K562 (cell line): Measurements from ENCODE around the gene TEX47. TPM values are rescaled to one million over a fixed set of nuclear protein-coding genes. Genes with fewer than 3 reads are reported as not detected.

Source experiments
- ATAC-seq: fragments of 200-7000 bp; cut with Tn5 transposase; 3 replicates; pipeline ENCODE4 v1.9.1; 2020; ENCODE audit warnings: moderate library complexity
- BruUV-seq: library from RNA; stranded (reverse); fragments of 400-500 nt; replicated peaks from 2 replicates; lab custom pipeline; 2021; lab: Mats Ljungman, UMichigan
- CTCF ChIA-PET: fragments of 300-600 bp; formaldehyde crosslinking; extraction: SDS; loops from one replicate; lab custom pipeline; 2021; ENCODE audit warnings: low intra/inter-chr PET ratio; lab: Yijun Ruan, JAX
- POLR2A ChIA-PET: fragments of 300-600, 350-650 bp; sonication (Branson Sonifier 250); formaldehyde crosslinking; extraction: SDS; loops from one replicate; lab custom pipeline; 2021; ENCODE audit warnings: antibody characterized with exemption, inconsistent platforms; lab: Yijun Ruan, JAX
- DNase-seq, 4 experiments: peaks; one replicate each; pipeline versions ENCODE4 v3.0.0 to v3.0.0-alpha.2; 2011 to 2018; ENCODE audit warnings: low spot score in 3 of 4, mixed read lengths in 3 of 4; ENCODE audit errors: extremely low read depth in 1 of 4
- FAIRE-seq: peaks from 2 replicates; lab custom pipeline; 2011; peaks lifted over from hg19 to GRCh38; lab: Jason Lieb, UNC
- H2AFZ ChIP-seq: 2 replicates; pipeline ENCODE4 v1.6.0; 2011; ENCODE audit warnings: low read depth, low read length, control low read depth, inconsistent platforms
- H3K27ac ChIP-seq: fragments of 200-600 bp; 3 replicates; pipeline ENCODE4 v1.8.0; 2011; ENCODE audit warnings: low read depth, mild to moderate bottlenecking, control low read depth, inconsistent platforms, low read length, moderate library complexity, mixed read lengths; ENCODE audit errors: extremely low read depth
- H3K27me3 ChIP-seq, 2 experiments: fragments of 300-600 bp in 1 of 2; 2 replicates in 1 of 2; 3 replicates in 1 of 2; pipeline versions ENCODE4 v1.6.0 to v1.8.0; 2011; ENCODE audit warnings: inconsistent platforms in 2 of 2, low read length in 2 of 2, mild to moderate bottlenecking in 1 of 2, mixed read lengths in 1 of 2, moderate library complexity in 1 of 2; ENCODE audit not compliant: control insufficient read depth in 2 of 2, insufficient read depth in 2 of 2
- H3K36me3 ChIP-seq: fragments of 300-600 bp; 3 replicates; pipeline ENCODE4 v1.8.0; 2011; ENCODE audit warnings: mild to moderate bottlenecking, low read length, inconsistent platforms; ENCODE audit not compliant: control insufficient read depth, insufficient read depth
- H3K4me1 ChIP-seq, 2 experiments: fragments of 200-600 bp in 1 of 2; replicated peaks in 1 of 2; 2 replicates in 1 of 2; 3 replicates in 1 of 2; pipeline versions ENCODE4 v1.5.1 to v1.8.0; 2011; ENCODE audit warnings: inconsistent platforms in 2 of 2, low read length in 2 of 2, mild to moderate bottlenecking in 1 of 2, mixed read lengths in 1 of 2, moderate library complexity in 1 of 2; ENCODE audit not compliant: control insufficient read depth in 2 of 2, insufficient read depth in 2 of 2
- H3K4me2 ChIP-seq: 2 replicates; pipeline ENCODE4 v1.6.1; 2011; ENCODE audit warnings: low read length, control low read depth, inconsistent platforms, mixed read lengths; ENCODE audit not compliant: insufficient read depth
- H3K4me3 ChIP-seq: fragments of 200-600 bp; sonication (generic), shearing (Covaris generic); 2 replicates; pipeline ENCODE4 v1.5.1; 2016; ENCODE audit warnings: control low read depth, inconsistent platforms
- H3K79me2 ChIP-seq: fragments of 200-600 bp; 3 replicates; pipeline ENCODE4 v1.8.0; 2011; ENCODE audit warnings: low read length, inconsistent platforms; ENCODE audit not compliant: control insufficient read depth, insufficient read depth
- H3K9ac ChIP-seq, 2 experiments: 2 replicates each; pipeline versions ENCODE4 v1.6.0 to v1.6.1; 2011; ENCODE audit warnings: low read depth in 2 of 2, low read length in 2 of 2, control low read depth in 1 of 2, inconsistent platforms in 1 of 2, mild to moderate bottlenecking in 1 of 2, mixed read lengths in 1 of 2; ENCODE audit not compliant: insufficient read depth in 1 of 2
- H3K9me1 ChIP-seq: one replicate; pipeline ENCODE4 v1.6.0; 2011; ENCODE audit warnings: inconsistent platforms, mild to moderate bottlenecking, low read length, moderate library complexity; ENCODE audit not compliant: control insufficient read depth, insufficient read depth
- H3K9me3 ChIP-seq: replicated peaks from 2 replicates; pipeline ENCODE4 v1.5.1; 2011; ENCODE audit warnings: low read depth, low read length, inconsistent platforms; ENCODE audit not compliant: control insufficient read depth, insufficient read depth
- H4K20me1 ChIP-seq: replicated peaks from 2 replicates; pipeline ENCODE4 v1.6.1; 2011; ENCODE audit warnings: low read length, inconsistent platforms, mixed read lengths; ENCODE audit not compliant: control insufficient read depth, insufficient read depth
- ADNP ChIP-seq: fragments of 200-800 bp; sonication (Bioruptor generic); IDR thresholded peaks from 2 replicates; pipeline ENCODE4 v1.6.1; 2016; ENCODE audit warnings: missing genetic modification characterization, missing compliant biosample characterization
- DPF2 ChIP-seq: fragments of 450-650 bp; IDR thresholded peaks from 2 replicates; pipeline ENCODE4 v1.6.1; 2016
- MXI1 ChIP-seq: IDR thresholded peaks from 2 replicates; pipeline ENCODE4 v1.6.1; 2011; ENCODE audit warnings: low read depth, mild to moderate bottlenecking, improper control_type of control experiment, low read length
- RAD21 ChIP-seq, 2 experiments: fragments of 250-450 bp in 1 of 2; fragments of 450-650 bp in 1 of 2; sonication (Bioruptor Pico) in 1 of 2; formaldehyde crosslinking in 1 of 2; IDR thresholded peaks in 1 of 2; conservative IDR thresholded peaks in 1 of 2; 2 replicates each; pipeline versions ENCODE4 v1.4.0 to v1.8.0; 2020 to 2022; ENCODE audit warnings: mild to moderate bottlenecking in 2 of 2, moderate library complexity in 1 of 2
- SNIP1 ChIP-seq: fragments of 450-650 bp; IDR thresholded peaks from 2 replicates; pipeline ENCODE4 v1.7.1; 2017; ENCODE audit warnings: low read depth, mild to moderate bottlenecking
- ZNF668 ChIP-seq: fragments of 250-450 bp; sonication (Bioruptor Pico); IDR thresholded peaks from 2 replicates; pipeline ENCODE4 v1.8.0; 2022; ENCODE audit warnings: mild to moderate bottlenecking, inconsistent platforms
- WGBS: fragments of 100-300 bp; shearing (Covaris generic); methylation state at CpG from one replicate; pipeline ENCODE4 v1.1.6; 2016; ENCODE audit warnings: low coverage, mixed read lengths; ENCODE audit not compliant: insufficient coverage; ENCODE audit errors: missing lambda C conversion rate; 5-methylcytosine and 5-hydroxymethylcytosine counted together
- in situ Hi-C: fragments of 300-500 bp; cut with MboI; formaldehyde crosslinking; loops from 4 replicates; pipeline ENCODE4 v1.15.0; 2018; ENCODE audit warnings: inconsistent platforms, mixed read lengths
- intact Hi-C: fragments of 100-400 bp; cut with micrococcal nuclease; formaldehyde crosslinking; loops from 2 replicates; pipeline ENCODE4 v1.14.2; 2022
- polyA plus RNA-seq, 8 experiments: library from polyadenylated mRNA; depleted of rRNA in 4 of 8; stranded (reverse) in 5 of 8; unstranded in 3 of 8; fragments of >200 nt; fragmentation: Nextera tagmentation in 2 of 8; fragmentation: Illumina TruSeq in 1 of 8; extraction: Ambion mirVana in 2 of 8; extraction: Trizol in 1 of 8; gene quantifications; 2 replicates each; pipeline versions ENCODE4 v1.2.1 to v1.2.3, GENCODE V29; 2011 to 2014; ENCODE audit warnings: inconsistent platforms in 1 of 8, missing spikeins in 1 of 8
- total RNA-seq, 7 experiments: library from RNA; depleted of rRNA in 6 of 7; stranded (reverse); fragments of >200 nt in 6 of 7; fragmentation: Illumina TruSeq in 2 of 7; extraction: Trizol in 2 of 7; gene quantifications; 2 replicates each; pipeline versions ENCODE4 v1.2.1 to v1.2.3, GENCODE V29; 2011 to 2021; ENCODE audit warnings: low replicate concordance in 1 of 7
- TF ChIP-seq, protein P1 (sequence below), 3 experiments: IDR thresholded peaks in 2 of 3; conservative IDR thresholded peaks in 1 of 3; 2 replicates each; pipeline ENCODE4 v1.5.1; 2011 to 2012; ENCODE audit warnings: low read length in 3 of 3, mild to moderate bottlenecking in 3 of 3, control low read depth in 2 of 3, improper control_type of control experiment in 1 of 3, inconsistent platforms in 1 of 3, low read depth in 1 of 3, mixed read lengths in 1 of 3, moderate library complexity in 1 of 3; ENCODE audit not compliant: insufficient read depth in 2 of 3
- TF ChIP-seq, protein P2 (sequence below): fragments of 450-650 bp; IDR thresholded peaks from 2 replicates; pipeline ENCODE4 v1.6.1; 2016; ENCODE audit warnings: low read depth, mild to moderate bottlenecking, moderate library complexity
- TF ChIP-seq, protein P3 (sequence below): sonication (generic); formaldehyde crosslinking; IDR thresholded peaks from 2 replicates; pipeline ENCODE4 v1.9.0; 2022; ENCODE audit warnings: mild to moderate bottlenecking, missing genetic modification reagents

TEX47 gene
- total and polyA plus RNA-seq, 9 of the 15 experiments (the other 6 are each of a cell fraction or from before 2014, with no cell fraction given) = not detected

DNA sequence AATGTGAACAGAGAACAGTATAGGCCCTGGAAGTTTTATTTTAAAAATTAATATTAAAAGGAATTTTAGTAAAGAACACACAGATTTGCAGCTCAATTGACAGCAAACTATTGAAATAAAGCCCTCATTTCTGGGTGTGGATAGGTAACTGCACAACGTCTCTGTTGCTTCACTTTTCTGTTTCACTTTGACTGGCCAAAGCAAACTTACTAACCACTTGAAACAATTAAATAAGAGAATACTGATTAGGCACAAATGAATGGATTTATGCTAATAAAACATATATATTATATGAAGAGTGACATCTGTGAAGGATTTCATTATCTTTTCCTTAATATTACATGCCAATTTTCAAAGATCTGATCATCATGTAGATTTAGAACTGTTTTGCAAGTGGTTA is 24.1 kb downstream of the TEX47 start:
- Histone ChIP-seq H3K9me3 (no peaks in the 10 kb centered on the region), H3K9me1 (no peaks in the 10 kb centered on the region), H3K27me3 (no peaks in the 10 kb centered on the region), H3K27ac (no peak overlapping the region), H3K4me3 (no peak overlapping the region), H3K4me2 (no peak overlapping the region), H3K4me1 (no peaks in the 10 kb centered on the region), H4K20me1 (no peaks in the 10 kb centered on the region), H2AFZ (no peak overlapping the region), H3K79me2 (no peaks in the 10 kb centered on the region), H3K9ac (no peak overlapping the region), H3K36me3 (no peaks in the 10 kb centered on the region)
- BruUV-seq = no TSS peak
- TF ChIP-seq ZNF668 (CRISPR knock-in tag) (no peak), MXI1 (no peak), SNIP1 (no peak)
- intact Hi-C loops = no loop called here
- ChIA-PET CTCF (no interaction called here), POLR2A (no interaction called here)
- DNase-seq = no peak
- no peak for FAIRE-seq
- in situ Hi-C loops = no loop called here
- ATAC-seq = no peak
- WGBS = 16% methylated on average over 1 of the region's 1 CpG

DNA sequence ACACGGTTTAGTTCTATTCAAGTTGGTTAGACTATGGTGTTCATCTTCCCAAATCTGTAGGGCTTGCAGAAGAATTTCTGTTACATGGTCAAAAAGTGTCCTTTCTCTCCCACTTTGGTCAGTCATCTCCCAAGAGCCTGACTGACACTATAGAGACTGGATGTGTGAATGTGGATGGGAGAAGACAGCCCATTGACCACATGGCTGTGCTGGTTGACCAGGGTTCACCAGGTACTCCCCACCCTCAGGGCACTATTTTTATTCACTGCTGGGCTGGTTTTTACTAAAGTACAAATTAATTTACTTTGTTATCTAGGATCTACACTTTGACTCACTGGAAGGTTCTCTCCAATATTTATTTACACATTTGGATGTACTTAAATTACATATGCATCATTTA is 33.8 kb downstream of the TEX47 start:
- no peaks in the 10 kb centered on the region for H3K36me3 ChIP-seq
- ATAC-seq (no peak), FAIRE-seq (no peak), DNase-seq (peak in 1 of 4 experiments; percentile 16)
- H3K4me3 ChIP-seq = no peak overlapping the region
- in situ Hi-C loops = no loop called here
- BruUV-seq = no TSS peak
- intact Hi-C loops = no loop called here
- no peak overlapping the region for H3K27ac ChIP-seq
- ChIA-PET POLR2A (no interaction called here), CTCF (no interaction called here)
- no peak overlapping the region for H2AFZ ChIP-seq
- no peak overlapping the region for H3K4me2 ChIP-seq
- no peaks in the 10 kb centered on the region for H4K20me1 ChIP-seq
- H3K27me3 ChIP-seq = no peaks in the 10 kb centered on the region
- H3K79me2 ChIP-seq = no peaks in the 10 kb centered on the region
- peaks cover 3 to 12% of the 10 kb centered on the region in 2 experiments; a peak in 4 of 5 replicates for H3K4me1 ChIP-seq
- H3K9me1 ChIP-seq = no peaks in the 10 kb centered on the region
- no peak overlapping the region for H3K9ac ChIP-seq
- no peaks in the 10 kb centered on the region for H3K9me3 ChIP-seq
- 0% methylated on average over 1 of the region's 1 CpG for WGBS
- TF ChIP-seq ADNP (no peak), RAD21 (CRISPR knock-in tag; conservative IDR thresholded peaks at IDR 0.05 in 1 of 2, IDR thresholded peaks at IDR 0.05 in 1 of 2) (peak; percentile 25 to 43; a peak in 3 of 4 replicates), DPF2 (no peak)
- TF ChIP-seq, protein P1, sequence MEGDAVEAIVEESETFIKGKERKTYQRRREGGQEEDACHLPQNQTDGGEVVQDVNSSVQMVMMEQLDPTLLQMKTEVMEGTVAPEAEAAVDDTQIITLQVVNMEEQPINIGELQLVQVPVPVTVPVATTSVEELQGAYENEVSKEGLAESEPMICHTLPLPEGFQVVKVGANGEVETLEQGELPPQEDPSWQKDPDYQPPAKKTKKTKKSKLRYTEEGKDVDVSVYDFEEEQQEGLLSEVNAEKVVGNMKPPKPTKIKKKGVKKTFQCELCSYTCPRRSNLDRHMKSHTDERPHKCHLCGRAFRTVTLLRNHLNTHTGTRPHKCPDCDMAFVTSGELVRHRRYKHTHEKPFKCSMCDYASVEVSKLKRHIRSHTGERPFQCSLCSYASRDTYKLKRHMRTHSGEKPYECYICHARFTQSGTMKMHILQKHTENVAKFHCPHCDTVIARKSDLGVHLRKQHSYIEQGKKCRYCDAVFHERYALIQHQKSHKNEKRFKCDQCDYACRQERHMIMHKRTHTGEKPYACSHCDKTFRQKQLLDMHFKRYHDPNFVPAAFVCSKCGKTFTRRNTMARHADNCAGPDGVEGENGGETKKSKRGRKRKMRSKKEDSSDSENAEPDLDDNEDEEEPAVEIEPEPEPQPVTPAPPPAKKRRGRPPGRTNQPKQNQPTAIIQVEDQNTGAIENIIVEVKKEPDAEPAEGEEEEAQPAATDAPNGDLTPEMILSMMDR (IDR thresholded peaks at IDR 0.05 in 2 of 3, conservative IDR thresholded peaks at IDR 0.05 in 1 of 3; ENCODE audit: insufficient read depth in 2 of 3, low read depth in 1 of 3, low read length in 3 of 3) = peak in 1 of 3 experiments; percentile 43; a peak in 2 of 6 replicates
- TF ChIP-seq, protein P2, sequence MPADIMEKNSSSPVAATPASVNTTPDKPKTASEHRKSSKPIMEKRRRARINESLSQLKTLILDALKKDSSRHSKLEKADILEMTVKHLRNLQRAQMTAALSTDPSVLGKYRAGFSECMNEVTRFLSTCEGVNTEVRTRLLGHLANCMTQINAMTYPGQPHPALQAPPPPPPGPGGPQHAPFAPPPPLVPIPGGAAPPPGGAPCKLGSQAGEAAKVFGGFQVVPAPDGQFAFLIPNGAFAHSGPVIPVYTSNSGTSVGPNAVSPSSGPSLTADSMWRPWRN = no peak
- TF ChIP-seq, protein P3, sequence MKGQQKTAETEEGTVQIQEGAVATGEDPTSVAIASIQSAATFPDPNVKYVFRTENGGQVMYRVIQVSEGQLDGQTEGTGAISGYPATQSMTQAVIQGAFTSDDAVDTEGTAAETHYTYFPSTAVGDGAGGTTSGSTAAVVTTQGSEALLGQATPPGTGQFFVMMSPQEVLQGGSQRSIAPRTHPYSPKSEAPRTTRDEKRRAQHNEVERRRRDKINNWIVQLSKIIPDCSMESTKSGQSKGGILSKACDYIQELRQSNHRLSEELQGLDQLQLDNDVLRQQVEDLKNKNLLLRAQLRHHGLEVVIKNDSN = no peak
